Liver (tissue), 3 donors: ENCODE results near the gene ATP2B3.

Experiments used
- EGR1 ChIP-seq, 2 donors: IDR thresholded peaks; 2 replicates each; pipeline ENCODE4 v1.6.1; 2016 to 2018; ENCODE audit warnings: antibody characterized with exemption in 2 of 2, low read depth in 2 of 2
- GABPA ChIP-seq, 2 donors: IDR thresholded peaks in 1 of 2; conservative IDR thresholded peaks in 1 of 2; 2 replicates each; pipeline ENCODE4 v1.6.1; 2016; ENCODE audit warnings: antibody characterized with exemption in 2 of 2, mild to moderate bottlenecking in 1 of 2, moderate library complexity in 1 of 2
- JUND ChIP-seq, 2 donors: IDR thresholded peaks; 2 replicates each; pipeline ENCODE4 v1.6.1; 2016; ENCODE audit warnings: antibody characterized with exemption in 2 of 2
- SP1 ChIP-seq: IDR thresholded peaks from 2 replicates; pipeline ENCODE4 v1.6.1; 2018; ENCODE audit warnings: antibody characterized with exemption, mild to moderate bottlenecking
- YY1 ChIP-seq: IDR thresholded peaks from 2 replicates; pipeline ENCODE4 v1.6.1; 2016; ENCODE audit warnings: antibody characterized with exemption, mild to moderate bottlenecking
- TF ChIP-seq, protein P1 (sequence below): fragments of 150-350 bp; IDR thresholded peaks from 2 replicates; pipeline ENCODE4 v1.5.1; 2017; ENCODE audit warnings: improper control_type of control experiment, low read depth, low read length; ENCODE audit not compliant: missing input control
- TF ChIP-seq, protein P2 (sequence below): IDR thresholded peaks from 2 replicates; pipeline ENCODE4 v1.6.1; 2016; ENCODE audit warnings: antibody characterized with exemption
- TF ChIP-seq, protein P3 (sequence below): IDR thresholded peaks from 2 replicates; pipeline ENCODE4 v1.6.1; 2016; ENCODE audit warnings: antibody characterized with exemption, mild to moderate bottlenecking
- donor health status: healthy.
- donor health status: healthy.

DNA sequence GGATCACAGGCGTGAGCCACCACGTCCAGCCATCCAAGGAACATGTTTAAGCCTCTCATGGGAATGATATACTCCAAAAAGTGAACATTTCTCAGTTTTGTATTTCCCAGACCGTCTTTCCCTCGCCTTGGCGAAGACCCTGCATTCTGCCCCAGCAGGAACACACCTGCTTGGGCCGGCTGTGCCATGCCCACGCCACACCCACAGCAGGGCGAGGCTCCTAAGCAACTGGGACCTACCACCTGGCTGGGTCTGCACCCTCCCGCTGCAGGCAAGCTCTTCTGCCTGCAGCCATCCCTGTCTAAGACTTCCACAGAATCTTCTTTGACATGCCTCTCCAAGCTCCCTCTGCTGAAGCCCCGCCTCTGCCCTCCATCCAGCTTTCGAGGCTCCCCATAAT is 77.9 kb downstream of the ATP2B3 start:
- TF ChIP-seq JUND (IDR thresholded peaks at IDR 0.05): no peak
- TF ChIP-seq, protein P1, sequence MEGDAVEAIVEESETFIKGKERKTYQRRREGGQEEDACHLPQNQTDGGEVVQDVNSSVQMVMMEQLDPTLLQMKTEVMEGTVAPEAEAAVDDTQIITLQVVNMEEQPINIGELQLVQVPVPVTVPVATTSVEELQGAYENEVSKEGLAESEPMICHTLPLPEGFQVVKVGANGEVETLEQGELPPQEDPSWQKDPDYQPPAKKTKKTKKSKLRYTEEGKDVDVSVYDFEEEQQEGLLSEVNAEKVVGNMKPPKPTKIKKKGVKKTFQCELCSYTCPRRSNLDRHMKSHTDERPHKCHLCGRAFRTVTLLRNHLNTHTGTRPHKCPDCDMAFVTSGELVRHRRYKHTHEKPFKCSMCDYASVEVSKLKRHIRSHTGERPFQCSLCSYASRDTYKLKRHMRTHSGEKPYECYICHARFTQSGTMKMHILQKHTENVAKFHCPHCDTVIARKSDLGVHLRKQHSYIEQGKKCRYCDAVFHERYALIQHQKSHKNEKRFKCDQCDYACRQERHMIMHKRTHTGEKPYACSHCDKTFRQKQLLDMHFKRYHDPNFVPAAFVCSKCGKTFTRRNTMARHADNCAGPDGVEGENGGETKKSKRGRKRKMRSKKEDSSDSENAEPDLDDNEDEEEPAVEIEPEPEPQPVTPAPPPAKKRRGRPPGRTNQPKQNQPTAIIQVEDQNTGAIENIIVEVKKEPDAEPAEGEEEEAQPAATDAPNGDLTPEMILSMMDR: no peak
- no peak for TF ChIP-seq GABPA (IDR thresholded peaks at IDR 0.05 in 1 of 2, conservative IDR thresholded peaks at IDR 0.05 in 1 of 2)
- TF ChIP-seq SP1: no peak
- TF ChIP-seq, protein P2, sequence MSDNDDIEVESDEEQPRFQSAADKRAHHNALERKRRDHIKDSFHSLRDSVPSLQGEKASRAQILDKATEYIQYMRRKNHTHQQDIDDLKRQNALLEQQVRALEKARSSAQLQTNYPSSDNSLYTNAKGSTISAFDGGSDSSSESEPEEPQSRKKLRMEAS: no peak
- TF ChIP-seq EGR1 (IDR thresholded peaks at IDR 0.05; ENCODE audit: low read depth in 2 of 2): no peak
- no peak for TF ChIP-seq YY1
- TF ChIP-seq, protein P3, sequence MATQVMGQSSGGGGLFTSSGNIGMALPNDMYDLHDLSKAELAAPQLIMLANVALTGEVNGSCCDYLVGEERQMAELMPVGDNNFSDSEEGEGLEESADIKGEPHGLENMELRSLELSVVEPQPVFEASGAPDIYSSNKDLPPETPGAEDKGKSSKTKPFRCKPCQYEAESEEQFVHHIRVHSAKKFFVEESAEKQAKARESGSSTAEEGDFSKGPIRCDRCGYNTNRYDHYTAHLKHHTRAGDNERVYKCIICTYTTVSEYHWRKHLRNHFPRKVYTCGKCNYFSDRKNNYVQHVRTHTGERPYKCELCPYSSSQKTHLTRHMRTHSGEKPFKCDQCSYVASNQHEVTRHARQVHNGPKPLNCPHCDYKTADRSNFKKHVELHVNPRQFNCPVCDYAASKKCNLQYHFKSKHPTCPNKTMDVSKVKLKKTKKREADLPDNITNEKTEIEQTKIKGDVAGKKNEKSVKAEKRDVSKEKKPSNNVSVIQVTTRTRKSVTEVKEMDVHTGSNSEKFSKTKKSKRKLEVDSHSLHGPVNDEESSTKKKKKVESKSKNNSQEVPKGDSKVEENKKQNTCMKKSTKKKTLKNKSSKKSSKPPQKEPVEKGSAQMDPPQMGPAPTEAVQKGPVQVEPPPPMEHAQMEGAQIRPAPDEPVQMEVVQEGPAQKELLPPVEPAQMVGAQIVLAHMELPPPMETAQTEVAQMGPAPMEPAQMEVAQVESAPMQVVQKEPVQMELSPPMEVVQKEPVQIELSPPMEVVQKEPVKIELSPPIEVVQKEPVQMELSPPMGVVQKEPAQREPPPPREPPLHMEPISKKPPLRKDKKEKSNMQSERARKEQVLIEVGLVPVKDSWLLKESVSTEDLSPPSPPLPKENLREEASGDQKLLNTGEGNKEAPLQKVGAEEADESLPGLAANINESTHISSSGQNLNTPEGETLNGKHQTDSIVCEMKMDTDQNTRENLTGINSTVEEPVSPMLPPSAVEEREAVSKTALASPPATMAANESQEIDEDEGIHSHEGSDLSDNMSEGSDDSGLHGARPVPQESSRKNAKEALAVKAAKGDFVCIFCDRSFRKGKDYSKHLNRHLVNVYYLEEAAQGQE: no peak
